Right renal cortex interstitium (tissue), 3 donors: Measurements from ENCODE around the gene NFRKB. TPM values are rescaled to one million over a fixed set of nuclear protein-coding genes. Genes with fewer than 3 reads are reported as not detected.

Experiments used
- DNase-seq, 3 donors: peaks; one replicate each; pipeline ENCODE4 v3.0.0-alpha.2; 2013; ENCODE audit warnings: low read depth in 3 of 3, low spot score in 2 of 3
- polyA plus RNA-seq, 3 donors: library from polyadenylated mRNA; unstranded; fragments of 120-200 nt; gene quantifications; one replicate each; pipeline ENCODE4 v1.2.1, GENCODE V29; 2013; ENCODE audit not compliant: insufficient read length in 3 of 3

The NFRKB gene
- 10 to 100 TPM; 36.2 to 40.3 (median 40.1) TPM for polyA plus RNA-seq

DNA sequence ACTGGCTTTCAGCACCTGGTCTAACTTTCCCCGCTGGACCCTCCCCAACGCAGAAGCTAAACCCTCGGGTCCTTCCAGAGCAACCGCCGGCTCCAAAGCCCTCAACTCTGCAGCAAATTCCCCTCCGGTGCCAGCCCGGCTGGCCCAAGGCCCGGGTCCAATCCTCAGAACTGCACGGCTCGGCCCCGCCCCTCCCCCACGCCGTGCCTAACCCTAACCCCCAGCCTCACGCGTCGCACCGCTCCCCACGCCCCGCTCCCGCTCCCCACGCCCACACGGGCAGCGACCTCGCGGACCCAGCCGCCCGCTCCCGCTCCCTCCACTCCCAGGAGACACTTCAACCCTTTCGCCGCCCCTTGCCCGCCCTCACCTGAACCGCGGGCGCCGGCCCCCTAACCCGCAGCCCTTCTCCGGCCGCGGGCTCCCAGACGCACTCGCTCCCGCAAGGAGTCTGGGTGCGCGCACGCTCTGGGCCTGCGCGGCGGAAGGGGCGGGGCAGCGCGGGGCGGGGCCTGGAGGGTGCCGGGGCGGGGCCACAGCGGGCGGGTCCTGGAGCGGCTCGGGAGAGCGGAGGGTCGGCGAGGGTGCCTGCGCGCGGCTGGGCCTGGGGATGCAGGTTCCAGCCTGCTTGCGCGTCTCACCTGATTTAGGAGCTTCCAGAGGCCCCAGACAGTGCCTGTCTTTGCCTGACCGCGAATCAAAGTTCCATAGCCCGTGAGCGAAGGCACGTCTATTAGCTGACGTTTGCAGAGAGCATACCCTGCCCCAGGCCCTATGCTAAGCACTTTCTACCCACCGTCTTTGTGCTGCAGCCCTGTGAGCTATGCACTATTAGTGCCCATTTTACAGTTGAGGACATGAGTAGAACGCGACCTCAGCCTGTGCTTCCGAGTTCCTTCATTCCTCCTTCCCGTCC lies at the start of gene NFRKB:
NFRKB (minus strand) TSS at position 453 of the 916 bp plus-strand sequence. CDS start 2,729 bp downstream, outside the sequence.
- peak; percentile 41 to 64 (median 61) for DNase-seq

DNA sequence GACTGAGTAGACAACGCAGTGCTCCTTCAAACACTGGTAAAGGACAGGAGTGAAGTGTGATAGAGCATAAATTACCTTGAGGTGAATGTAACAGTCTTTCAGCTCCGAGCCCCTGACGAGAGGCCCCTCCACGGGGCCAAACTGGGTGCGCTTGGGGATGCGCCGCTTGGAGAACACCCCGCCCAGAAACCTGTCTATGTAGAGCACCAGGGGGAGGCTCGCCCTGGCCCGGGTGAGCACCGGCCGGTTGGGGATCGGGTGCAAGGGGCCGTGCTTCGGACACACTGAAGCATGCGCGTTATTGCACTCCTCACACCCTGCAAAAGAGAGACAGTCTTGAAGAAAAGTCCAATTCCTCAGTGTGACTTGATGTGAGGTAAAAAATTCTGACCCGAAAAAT lies 49.3 kb upstream of the NFRKB start:
- DNase-seq: no peak

DNA sequence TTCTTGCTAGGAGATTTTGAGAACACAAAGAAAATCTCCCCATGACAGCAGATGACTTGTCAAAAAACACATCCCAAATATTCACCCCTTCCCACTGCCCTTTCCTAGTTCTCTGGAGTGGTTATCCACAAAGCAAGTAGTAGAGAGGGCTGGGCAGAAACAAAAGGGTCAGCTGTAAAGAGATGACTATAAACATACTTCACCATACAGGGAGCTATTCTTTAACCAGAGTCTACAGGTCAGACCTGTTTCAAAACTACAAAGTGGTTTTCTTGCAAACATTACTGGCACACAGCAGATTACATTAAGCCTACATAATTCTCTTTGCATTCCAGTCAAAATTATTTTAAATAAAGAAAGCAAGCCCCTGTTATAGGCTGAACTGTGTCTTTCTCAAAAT lies 47.7 kb upstream of the NFRKB start:
- no peak for DNase-seq

DNA sequence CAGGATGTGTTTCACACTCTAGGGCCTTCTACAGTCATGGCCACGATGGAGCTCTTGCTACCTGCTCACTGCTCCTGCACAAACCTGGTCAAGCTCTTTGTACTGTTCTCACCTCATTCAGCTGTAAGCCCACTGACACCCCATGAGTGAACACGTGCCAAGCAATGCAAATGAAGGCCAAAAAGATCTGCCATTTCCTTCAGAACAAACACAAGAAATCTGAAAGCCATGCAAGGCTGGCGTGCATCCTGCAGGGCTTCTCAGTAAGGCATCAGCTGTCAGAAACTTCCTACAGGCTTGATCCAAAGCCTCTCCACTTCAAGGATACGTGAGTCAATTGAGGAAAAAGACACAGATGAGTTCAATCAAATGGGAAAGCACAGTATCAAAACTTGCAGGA lies 44.1 kb upstream of the NFRKB start:
- no peak for DNase-seq

DNA sequence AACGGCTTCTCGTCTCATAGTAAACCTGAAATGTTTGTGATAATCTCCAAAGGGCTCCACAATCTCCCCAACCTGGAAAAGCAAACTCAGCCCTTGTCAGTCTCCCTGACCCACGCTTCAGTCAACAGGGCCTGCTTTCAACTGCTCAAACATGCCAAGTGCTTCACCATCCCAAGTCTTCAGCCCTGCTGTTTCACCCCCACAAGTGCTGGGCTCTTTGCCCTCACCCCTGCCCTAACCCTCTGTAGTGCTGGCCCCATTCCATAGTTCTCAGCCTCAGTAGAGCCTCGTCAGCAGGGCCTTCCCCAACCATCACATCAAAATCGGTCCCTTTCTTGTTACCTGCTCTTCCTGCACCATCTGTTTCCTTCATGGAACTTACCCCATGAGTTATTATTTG lies 43.4 kb upstream of the NFRKB start:
- no peak for DNase-seq

DNA sequence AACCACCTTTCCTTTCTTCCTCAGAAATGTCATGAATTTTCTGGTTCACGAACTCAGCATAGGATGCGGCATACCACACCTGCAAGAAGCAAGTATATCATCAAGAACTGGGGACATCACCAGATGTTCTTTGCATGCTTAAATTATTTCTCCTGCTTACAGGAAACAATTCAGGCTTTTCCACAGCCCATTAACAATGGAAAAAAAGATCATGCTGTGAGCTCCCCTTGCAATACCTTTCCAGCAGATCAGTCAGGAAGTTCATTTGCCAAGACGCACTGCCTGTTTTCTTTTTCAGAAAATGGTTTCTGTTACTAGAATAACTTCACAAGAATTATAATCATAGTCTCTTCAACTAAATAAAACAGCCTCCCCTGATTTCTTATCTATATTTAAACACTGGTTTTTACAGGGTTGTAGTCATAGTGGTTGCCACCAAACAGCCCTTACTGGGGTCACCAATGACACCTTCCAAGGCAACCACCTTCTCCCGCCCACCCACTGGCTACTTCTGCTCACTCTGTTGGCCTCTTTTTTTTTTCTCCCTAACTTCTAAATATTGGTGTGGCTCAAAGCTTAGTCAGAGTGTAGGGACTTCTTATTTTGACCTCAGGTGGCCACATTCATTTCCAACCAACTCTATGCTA lies 42.3 kb upstream of the NFRKB start:
- DNase-seq: no peak

DNA sequence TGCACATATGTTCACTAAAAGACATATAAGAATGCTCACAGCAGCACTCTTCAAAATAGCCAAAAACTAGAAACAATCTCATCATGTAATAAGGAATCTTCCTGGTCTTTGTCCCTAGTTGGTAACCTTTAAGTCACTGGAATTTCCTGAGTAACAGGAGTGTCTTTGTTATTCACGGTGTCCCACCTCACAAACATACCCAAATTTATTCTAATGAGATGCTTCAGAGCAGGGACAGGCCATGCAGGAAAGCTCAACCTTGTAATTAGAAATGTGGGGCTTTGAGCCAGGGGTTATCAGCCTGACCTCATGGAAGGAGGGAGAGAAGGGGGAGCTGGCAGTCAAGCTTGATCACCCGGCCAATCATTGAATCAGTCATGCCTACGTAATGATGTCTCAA lies 40.3 kb upstream of the NFRKB start:
- no peak for DNase-seq

DNA sequence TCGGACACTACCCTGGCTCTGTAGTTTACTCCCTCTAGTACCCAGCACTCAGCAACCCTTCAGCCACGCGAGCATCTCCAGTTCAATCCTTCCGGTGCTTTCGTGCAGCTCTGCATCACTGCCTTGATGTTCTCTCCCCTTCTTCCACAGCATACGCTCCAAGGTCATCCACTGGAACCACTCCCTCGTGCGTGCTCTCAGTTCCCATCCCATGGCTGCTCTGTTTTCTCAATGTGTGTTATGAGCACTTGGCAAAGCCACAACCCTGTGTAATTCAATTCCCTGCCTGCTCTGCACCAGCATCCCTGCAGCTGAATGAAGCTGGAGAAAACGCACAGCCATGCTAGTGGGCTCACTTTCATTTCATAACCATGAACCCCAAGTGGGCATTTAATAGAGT lies 38.5 kb upstream of the NFRKB start:
- DNase-seq: no peak

DNA sequence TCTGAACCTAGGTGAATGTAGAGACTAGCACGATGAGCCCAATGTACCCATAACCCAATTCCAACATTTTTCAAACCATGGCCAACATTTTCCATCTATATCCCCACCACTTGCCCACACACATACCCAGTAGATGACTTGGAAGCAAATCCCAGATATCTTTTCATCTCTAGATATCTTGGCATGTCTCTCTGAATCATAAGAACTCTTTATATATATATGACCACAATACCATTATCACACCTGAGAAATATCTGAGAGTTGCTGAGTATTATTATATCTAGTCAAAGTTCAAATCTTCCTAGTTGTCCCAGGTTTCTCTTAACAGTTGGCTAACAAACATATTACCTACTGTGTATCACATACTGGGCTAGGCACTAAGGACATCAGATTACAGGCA lies 37.9 kb upstream of the NFRKB start:
- DNase-seq: no peak

DNA sequence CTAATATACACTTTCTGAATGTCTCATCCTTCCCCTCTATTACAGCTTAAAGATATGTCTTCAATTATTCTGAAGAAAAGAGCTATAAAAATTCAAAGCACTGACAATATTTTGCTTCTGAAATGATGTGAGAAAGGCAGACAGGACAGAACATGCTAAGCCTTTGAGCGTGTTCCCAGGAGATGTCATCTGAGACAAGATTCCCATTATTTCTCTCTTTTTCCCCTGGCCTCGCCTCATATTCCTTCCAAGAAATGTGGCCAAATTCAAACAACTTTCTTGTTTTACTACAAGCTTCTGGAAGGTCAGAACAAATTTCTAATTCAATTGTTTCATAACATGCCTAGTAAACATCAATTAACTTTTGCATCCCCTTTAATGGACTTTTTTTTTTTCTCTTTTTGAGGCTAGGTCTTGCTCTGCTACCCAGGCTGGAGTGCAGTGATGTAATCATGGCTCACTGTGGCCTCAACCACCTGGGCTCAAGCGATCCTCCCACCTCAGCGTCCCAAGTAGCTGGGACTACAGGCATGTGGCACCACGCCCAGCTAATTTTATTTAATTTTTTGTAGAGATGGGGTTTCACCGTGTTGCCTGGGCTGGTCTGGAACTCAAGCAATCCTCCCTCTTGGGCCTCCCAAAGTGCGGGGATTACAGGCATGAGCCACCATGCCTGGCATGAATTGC lies 37.1 kb upstream of the NFRKB start:
- DNase-seq: no peak

DNA sequence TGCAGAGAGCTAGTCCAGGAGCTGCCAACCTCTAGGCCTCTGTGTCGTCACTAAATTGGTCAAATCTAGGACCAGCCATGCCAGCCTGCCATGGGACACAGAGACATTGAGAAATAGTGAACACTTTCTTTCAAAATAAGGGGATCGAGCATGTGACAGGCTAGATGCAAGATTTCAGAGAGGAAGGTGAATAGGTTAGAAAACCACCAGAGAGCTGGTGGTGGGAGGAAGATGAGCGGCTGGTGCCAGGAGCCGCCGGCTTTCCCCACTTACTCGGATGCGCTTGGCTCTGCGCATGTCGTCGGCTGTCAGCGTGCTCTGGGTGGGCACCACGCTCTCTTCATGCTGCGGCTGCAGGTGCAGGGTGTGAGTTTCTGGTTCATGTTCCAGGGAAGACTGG lies 35.4 kb upstream of the NFRKB start:
- DNase-seq: no peak

DNA sequence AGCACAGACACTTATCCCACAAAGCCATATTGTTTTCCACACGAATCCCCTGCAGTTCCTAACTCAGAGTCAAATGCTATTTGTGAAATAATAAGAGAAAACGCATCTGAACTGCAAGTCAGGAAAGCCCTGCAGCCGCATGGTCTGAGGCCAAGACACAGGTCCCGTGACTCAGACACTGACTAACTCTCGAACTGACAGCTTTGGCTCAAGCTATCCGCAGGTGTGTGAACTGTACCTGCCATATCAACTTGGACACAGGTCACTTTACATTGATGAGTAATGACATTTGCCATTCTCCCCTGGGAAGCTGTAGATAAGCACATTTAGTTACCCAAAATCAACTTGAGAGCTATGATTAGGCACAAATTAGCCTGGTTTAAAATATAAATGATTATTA lies 34.9 kb upstream of the NFRKB start:
- DNase-seq: no peak

DNA sequence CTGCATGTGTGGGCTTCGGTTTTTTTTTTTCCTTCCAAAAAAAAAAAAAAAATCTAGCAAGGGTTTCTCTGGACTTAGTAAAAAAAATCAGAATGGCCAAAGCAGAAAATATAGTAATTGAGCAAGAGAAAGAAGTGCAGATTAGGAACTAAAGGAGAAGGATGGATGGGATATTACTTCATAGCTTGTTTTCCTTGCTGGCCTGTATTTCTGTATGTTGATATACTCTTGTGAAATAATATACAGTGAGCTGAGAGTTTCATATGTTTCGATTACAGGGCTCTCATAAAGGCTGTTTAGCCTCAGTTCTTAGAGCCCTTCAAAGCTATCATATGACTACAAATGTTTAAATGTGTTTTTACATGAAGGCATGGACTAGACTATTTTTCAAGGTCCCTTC lies 34.3 kb upstream of the NFRKB start:
- DNase-seq: no peak

DNA sequence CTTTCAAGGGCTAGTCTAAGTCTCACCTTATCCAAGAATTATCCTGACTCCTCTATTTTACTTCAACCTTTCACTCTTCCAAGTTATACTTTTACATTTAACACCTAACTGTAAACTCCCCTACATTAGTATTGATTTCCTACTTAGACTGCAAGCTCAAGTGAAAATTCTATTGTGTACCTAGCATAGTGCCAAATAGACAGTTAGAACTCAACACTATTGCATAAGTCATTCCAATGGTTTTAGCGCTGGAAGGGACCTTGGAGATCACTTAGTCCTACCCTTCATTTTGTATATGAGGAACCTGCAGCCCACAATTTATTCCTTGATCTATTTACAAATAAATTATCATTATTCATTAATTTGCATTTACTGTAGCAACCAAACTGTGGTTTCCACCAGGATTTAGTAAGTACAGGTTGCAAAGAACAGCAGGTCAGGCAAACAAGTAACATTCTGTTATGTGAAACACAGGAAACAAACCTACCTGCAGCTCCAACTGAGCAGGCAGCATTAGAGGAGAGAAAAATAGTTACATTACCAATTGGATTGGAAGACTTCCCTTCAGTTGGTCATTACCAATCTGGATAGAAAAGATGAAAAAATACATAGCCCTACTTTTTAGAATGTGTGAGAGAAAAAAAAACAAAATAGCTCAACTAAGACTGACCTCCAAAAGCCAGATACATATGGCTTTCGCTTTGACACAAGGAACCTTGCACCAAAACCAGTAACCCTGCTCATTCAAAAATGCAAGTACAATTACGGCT lies 33.7 kb upstream of the NFRKB start:
- DNase-seq: no peak

DNA sequence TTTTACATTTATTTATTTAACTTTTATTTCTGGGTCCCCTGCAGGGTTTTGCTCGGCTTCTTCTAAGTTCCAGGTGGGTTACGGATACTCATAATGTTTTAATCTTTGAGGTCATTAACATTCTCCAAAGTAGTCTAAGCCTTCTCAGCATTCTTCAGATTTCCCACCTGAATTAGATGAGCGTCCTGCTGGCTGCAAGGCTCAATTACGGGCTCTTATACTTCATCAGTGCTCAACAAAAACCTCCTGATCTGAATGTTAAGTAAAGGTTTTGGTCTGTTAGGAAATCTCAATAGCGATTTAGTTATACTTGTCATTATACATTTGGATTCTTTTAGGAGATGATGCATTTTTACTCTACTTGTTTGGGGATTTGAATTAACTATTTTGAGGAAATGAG lies 27.3 kb upstream of the NFRKB start:
- no peak for DNase-seq

DNA sequence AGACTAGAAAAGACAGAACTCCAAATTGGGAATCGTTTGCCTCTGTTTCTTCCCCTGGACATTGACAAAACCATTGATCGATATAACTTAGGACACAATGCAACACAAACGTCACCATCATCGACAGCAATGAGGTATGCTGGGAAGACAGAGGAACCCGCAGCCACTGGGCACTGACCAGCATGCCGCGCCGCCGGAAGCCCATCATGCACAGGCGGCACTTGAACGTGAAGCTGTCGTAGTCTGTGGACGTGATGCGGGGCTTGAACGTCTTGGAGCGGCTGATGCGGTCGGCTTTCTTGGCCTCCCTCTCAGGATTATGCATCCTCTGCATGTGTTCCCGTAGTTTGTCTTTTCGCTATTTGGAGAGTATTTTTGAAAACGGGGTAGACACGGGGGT lies 23.0 kb upstream of the NFRKB start:
- DNase-seq: no peak

DNA sequence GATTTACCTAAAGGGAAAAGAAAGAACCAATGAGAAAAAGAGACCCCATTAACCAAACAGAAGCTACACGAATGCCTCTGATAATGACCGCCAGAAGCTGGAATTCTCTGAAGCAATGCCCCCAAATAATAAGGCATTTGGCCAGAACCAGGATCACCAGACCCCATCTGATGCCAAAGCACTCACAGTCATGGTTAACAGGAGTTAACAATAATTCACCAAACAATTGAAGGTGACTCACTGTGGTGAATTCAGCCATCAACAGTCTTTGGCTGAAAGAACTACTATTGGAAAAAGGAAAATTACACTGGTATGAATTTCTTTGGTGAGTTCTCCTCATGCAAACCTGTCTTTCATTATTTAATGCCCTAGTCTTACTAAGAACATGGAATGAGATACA lies 21.9 kb upstream of the NFRKB start:
- no peak for DNase-seq

DNA sequence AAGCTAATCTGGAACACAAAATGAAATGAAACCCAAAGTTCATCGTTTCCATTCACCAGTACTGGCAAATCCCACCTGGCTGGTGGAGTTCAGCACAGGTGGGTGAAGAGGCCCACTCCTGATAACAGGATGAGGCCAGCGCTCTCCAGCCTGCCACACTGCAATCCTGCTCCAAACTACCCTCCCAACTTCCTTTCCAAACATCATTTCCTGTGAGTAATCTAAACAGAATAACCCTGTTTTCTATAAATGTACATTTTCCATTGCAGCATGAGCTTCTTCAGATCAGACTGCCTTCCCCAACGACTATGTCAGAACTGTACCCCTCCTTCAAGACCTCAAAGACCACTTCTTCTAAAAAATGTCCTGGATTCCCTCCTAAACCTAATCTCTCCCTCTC lies 15.9 kb upstream of the NFRKB start:
- DNase-seq: no peak

DNA sequence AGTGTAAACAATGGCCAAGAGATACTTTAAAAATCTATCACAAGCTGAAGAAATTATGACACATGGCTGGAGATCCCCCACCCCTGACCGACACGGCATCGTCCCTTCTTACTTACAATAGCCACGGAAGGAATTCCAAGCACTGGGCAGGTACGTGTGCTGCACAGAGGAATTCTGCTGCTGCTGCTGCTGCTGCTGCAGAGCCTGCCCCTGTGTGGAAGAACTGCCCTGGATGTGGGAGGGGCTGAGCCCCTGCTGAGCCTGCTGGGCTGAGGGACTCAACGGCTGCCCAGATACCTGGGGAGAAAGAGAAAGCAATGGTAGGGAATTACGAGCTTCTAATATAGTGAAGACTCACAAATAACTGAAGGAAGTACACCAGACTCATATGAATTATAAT lies 15.0 kb upstream of the NFRKB start:
- no peak for DNase-seq

DNA sequence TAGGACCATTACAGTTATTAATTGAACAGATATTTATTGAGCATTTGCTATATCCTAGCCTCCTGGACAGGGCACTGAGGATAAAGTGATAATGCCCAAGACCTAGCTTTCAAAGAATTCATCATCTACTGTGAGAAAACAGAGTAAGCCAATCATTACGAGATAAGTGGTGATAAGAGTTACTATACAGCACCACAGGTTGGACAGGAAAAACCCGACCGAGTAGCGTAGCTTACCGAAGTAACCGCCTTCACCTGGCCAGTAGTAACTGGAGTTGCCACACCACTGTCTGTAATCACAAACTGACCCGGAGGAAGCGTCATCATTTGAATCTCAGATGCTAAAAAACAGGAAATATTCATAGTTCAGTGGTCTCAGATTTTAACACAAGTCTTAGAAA lies 10.0 kb upstream of the NFRKB start:
- no peak for DNase-seq

DNA sequence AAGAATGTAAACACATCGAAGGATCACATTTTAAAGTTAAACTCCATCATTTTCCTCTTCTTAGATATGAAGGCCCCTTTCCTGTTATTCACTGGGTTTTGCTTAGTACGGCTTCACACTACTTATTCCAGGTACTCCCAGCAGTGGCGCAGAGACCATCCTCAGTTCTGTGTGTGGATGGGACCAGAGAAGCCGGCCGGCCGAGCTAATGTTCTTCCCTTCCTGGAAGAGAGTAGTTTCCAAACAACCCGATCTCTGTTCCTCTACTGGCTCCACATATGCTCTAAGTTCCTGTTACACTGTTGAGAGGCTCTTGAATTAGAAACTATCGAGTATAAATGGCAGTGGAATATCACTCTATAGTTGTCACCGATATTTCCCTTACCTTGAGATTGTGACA lies 684 bp upstream of the NFRKB start:
- DNase-seq: no peak
